Measurements from ENCODE around the gene COX6A1.

COX6A1 gene

DNA sequence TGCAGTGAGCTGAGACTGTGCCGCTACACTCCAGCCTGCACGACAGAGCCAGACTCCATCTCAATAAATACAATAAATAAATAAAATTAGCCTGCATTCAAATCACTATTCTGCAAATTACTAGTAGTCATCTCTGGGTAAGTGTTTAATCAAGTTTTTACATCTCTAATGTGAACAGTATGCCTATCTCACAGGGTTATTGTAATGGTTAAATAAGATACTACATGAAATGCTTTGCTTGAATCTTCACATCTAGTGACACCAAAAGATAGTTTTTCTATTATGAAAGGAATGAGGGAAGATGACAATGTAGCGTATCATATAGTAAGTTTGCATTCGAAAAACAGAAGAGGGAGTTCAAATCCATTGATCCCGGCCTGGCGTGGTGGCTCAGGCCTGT, 29.5 kb downstream of the COX6A1 start:
- H3K4me3 ChIP-seq (ENCODE audit: insufficient read depth, low read length, poor library complexity, severe bottlenecking) = no peak overlapping the region
- peaks cover 27% of the 10 kb centered on the region for H3K36me3 ChIP-seq (ENCODE audit: low read length)
- H3F3A ChIP-seq (ENCODE audit: insufficient read depth) = peaks cover 20% of the 10 kb centered on the region; the same call in 1 of the 2 replicates
- H3K9me3 ChIP-seq (ENCODE audit: insufficient read depth, low read length) = no peaks in the 10 kb centered on the region
- H3K27me3 ChIP-seq (ENCODE audit: low read length) = no peaks in the 10 kb centered on the region
- H3K4me2 ChIP-seq (ENCODE audit: low read depth, low read length, poor library complexity, severe bottlenecking) = peak overlapping the region; percentile 66
- no peaks in the 10 kb centered on the region for H3K9me2 ChIP-seq (replicated peaks; ENCODE audit: insufficient read depth, low read length)
- H3K27ac ChIP-seq (ENCODE audit: low read depth, low read length) = no peak overlapping the region
- peaks cover 38% of the 10 kb centered on the region for H4K20me1 ChIP-seq (ENCODE audit: low read depth, low read length)
- H2AFZ ChIP-seq (ENCODE audit: low read depth, low read length, severe bottlenecking) = no peak overlapping the region
- no peak overlapping the region; the same call in 1 of the 2 replicates for H3K9ac ChIP-seq (ENCODE audit: low read length)
- H3K79me2 ChIP-seq (ENCODE audit: insufficient read depth, low read length) = peaks cover 62% of the 10 kb centered on the region
- TF ChIP-seq EZH2phosphoT487 (conservative IDR thresholded peaks at IDR 0.05; ENCODE audit: low read length) = no peak
- TF ChIP-seq, protein P1, sequence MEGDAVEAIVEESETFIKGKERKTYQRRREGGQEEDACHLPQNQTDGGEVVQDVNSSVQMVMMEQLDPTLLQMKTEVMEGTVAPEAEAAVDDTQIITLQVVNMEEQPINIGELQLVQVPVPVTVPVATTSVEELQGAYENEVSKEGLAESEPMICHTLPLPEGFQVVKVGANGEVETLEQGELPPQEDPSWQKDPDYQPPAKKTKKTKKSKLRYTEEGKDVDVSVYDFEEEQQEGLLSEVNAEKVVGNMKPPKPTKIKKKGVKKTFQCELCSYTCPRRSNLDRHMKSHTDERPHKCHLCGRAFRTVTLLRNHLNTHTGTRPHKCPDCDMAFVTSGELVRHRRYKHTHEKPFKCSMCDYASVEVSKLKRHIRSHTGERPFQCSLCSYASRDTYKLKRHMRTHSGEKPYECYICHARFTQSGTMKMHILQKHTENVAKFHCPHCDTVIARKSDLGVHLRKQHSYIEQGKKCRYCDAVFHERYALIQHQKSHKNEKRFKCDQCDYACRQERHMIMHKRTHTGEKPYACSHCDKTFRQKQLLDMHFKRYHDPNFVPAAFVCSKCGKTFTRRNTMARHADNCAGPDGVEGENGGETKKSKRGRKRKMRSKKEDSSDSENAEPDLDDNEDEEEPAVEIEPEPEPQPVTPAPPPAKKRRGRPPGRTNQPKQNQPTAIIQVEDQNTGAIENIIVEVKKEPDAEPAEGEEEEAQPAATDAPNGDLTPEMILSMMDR (IDR thresholded peaks at IDR 0.05; ENCODE audit: insufficient read depth, low read length, poor library complexity, severe bottlenecking) = no peak

DNA sequence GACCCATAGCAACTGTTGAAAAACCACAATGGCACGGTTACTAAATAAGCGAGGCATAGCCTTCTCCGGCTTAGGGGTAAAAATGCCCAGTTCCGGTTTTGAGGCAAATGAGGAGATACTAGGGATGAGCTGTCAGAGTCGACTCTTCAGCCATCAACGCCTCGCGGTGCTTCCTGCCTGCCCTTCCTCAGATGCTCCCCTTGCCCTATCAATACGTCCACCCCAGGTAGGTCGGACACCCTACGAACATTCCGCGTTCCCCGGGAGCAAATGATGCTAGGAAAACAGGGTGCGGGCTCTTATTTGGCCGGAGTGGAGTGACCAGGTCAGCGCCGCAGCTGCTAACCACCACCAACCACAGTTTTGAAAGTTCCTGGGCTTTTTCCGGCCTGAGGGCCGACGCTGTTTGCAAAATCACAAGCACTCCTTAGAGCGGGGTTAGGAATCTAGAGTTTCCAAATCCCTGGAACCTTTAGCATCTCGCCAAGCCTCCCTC, 30.5 kb downstream of the COX6A1 start:
- peak overlapping the region; percentile 82 for H3K9ac ChIP-seq (ENCODE audit: low read length)
- H3K36me3 ChIP-seq (ENCODE audit: low read length) = peaks cover 27% of the 10 kb centered on the region
- H2AFZ ChIP-seq (ENCODE audit: low read depth, low read length, severe bottlenecking) = no peak overlapping the region
- peak overlapping the region; percentile 62 for H3K27ac ChIP-seq (ENCODE audit: low read depth, low read length)
- H3K79me2 ChIP-seq (ENCODE audit: insufficient read depth, low read length) = peaks cover 64% of the 10 kb centered on the region
- no peaks in the 10 kb centered on the region for H3K9me2 ChIP-seq (replicated peaks; ENCODE audit: insufficient read depth, low read length)
- peaks cover 38% of the 10 kb centered on the region for H4K20me1 ChIP-seq (ENCODE audit: low read depth, low read length)
- peak overlapping the region; percentile 66 for H3K4me2 ChIP-seq (ENCODE audit: low read depth, low read length, poor library complexity, severe bottlenecking)
- peak overlapping the region; percentile 84 for H3K4me3 ChIP-seq (ENCODE audit: insufficient read depth, low read length, poor library complexity, severe bottlenecking)
- H3F3A ChIP-seq (ENCODE audit: insufficient read depth) = peaks cover 20% of the 10 kb centered on the region; the same call in 1 of the 2 replicates
- TF ChIP-seq, protein P1 (IDR thresholded peaks at IDR 0.05; ENCODE audit: insufficient read depth, low read length, poor library complexity, severe bottlenecking) = no peak
- TF ChIP-seq EZH2phosphoT487 (conservative IDR thresholded peaks at IDR 0.05; ENCODE audit: low read length) = no peak
- no peaks in the 10 kb centered on the region for H3K27me3 ChIP-seq (ENCODE audit: low read length)
- no peaks in the 10 kb centered on the region for H3K9me3 ChIP-seq (ENCODE audit: insufficient read depth, low read length)

DNA sequence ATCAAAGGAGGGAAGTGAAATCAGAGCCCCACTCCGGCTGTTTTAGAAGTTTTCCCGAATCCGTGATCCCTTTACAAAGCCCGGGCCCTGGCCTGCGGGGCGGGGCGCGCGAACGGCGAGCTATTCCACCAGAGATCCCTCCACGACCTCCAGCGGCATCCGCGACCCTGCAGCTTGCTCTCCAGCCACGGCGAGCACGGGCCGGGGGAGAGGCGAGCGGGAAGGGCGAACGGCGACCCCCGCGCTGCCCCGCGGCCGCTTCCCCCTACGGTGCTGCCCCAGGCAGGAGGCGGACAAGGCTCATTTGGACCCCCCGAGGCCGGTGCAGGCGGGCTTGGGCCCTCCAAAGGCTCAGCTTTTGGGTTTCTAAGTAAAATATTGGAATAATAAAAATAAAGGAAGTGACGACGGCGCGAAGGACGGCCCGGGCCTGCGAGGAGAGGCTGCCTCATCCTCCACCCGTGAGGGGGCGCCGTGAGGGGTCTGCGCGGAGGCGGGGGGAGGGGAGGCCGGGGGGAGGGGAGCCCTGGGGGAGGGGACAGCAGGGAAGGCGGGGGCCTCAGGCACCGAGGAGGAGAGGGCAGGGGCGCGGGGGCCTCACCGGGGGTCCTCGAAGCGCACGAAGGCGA, 31.0 kb downstream of the COX6A1 start:
- Histone ChIP-seq H3K4me3 (ENCODE audit: insufficient read depth, low read length, poor library complexity, severe bottlenecking) (peak overlapping the region; percentile 84), H3K4me2 (ENCODE audit: low read depth, low read length, poor library complexity, severe bottlenecking) (peak overlapping the region; percentile 66), H3F3A (ENCODE audit: insufficient read depth) (peaks cover 20% of the 10 kb centered on the region; the same call in 1 of the 2 replicates), H3K9me2 (replicated peaks; ENCODE audit: insufficient read depth, low read length) (no peaks in the 10 kb centered on the region), H3K27ac (ENCODE audit: low read depth, low read length) (peak overlapping the region; percentile 62), H2AFZ (ENCODE audit: low read depth, low read length, severe bottlenecking) (no peak overlapping the region), H3K9ac (ENCODE audit: low read length) (peak overlapping the region; percentile 82), H3K36me3 (ENCODE audit: low read length) (peaks cover 21% of the 10 kb centered on the region), H3K79me2 (ENCODE audit: insufficient read depth, low read length) (peaks cover 63% of the 10 kb centered on the region), H4K20me1 (ENCODE audit: low read depth, low read length) (peaks cover 38% of the 10 kb centered on the region), H3K9me3 (ENCODE audit: insufficient read depth, low read length) (no peaks in the 10 kb centered on the region), H3K27me3 (ENCODE audit: low read length) (no peaks in the 10 kb centered on the region)
- TF ChIP-seq EZH2phosphoT487 (conservative IDR thresholded peaks at IDR 0.05; ENCODE audit: low read length) = no peak
- TF ChIP-seq, protein P1 (IDR thresholded peaks at IDR 0.05; ENCODE audit: insufficient read depth, low read length, poor library complexity, severe bottlenecking) = peak; percentile 11

Measured in SU-DHL-6 (cell line).